HG02642 (cell line): Measurements from ENCODE around the gene HOXA9.
A peak's percentile ranks its signal among the peaks of the same experiment; 100 is the strongest.

Experiments used
- ATAC-seq: cut with Tn5 transposase; IDR thresholded peaks from one replicate; pipeline ENCODE4 v1.9.1; 2021; ENCODE audit warnings: mild to moderate bottlenecking; ENCODE audit not compliant: unreplicated experiment, poor library complexity

HOXA9 gene

GRCh38 chr7:27167916-27168264, 2.6 kb upstream of the HOXA9 start:
- no peak for ATAC-seq

GRCh38 chr7:27166531-27167505, 1.5 kb upstream of the HOXA9 start:
- ATAC-seq: no peak

GRCh38 chr7:27165996-27166530, 726 bp upstream of the HOXA9 start:
- ATAC-seq: no peak

- no peak for ATAC-seq
These were observed 809 bp downstream of the HOXA9 start for GRCh38 chr7:27164367-27165088.

- ATAC-seq: no peak
These were observed 1.3 kb downstream of the HOXA9 start for GRCh38 chr7:27164045-27164366.

GRCh38 chr7:27163288-27164044, 1.9 kb downstream of the HOXA9 start:
- ATAC-seq: no peak

GRCh38 chr7:27162561-27163287, 2.6 kb downstream of the HOXA9 start:
- no peak for ATAC-seq

GRCh38 chr7:27161721-27162560, 3.4 kb downstream of the HOXA9 start:
- no peak for ATAC-seq

GRCh38 chr7:27161214-27161720, 4.1 kb downstream of the HOXA9 start:
- no peak for ATAC-seq

- peak; percentile 59 for ATAC-seq
These were observed 4.7 kb downstream of the HOXA9 start for GRCh38 chr7:27160546-27161213.

- peak; percentile 21 for ATAC-seq
These were observed 5.2 kb downstream of the HOXA9 start for GRCh38 chr7:27160145-27160545.

GRCh38 chr7:27159266-27160144, 5.8 kb downstream of the HOXA9 start:
- no peak for ATAC-seq

GRCh38 chr7:27158436-27159265, 6.7 kb downstream of the HOXA9 start:
- ATAC-seq: no peak

- no peak for ATAC-seq
These were observed 7.5 kb downstream of the HOXA9 start for GRCh38 chr7:27157702-27158431.

- ATAC-seq: no peak
These were observed 8.2 kb downstream of the HOXA9 start for GRCh38 chr7:27156916-27157701.
